ENCODE measurements around the gene DNAH6. TPM values are rescaled to one million over a fixed set of nuclear protein-coding genes. Genes with fewer than 3 reads are reported as not detected.

Gene DNAH6
- total RNA-seq, 1 experiment from 2014 or later = 0.39 TPM

DNA sequence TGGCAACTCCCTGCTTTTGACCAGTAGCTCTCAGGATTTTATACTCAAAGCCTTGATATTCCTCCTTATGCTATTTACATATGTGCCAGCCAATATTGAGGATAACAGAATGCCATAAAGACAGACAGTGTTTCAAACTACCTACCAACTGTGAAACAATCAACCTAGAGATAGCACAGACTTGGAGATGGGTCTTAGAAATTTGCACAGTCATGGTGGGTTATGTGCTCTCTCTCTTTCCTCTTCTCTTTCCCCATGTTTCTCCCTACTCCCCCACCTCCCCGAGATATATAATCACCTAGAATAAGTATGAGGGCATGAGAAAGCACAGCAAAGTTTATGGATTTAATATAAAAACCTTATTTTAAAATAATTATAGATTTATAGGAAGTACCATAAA, 33.0 kb upstream of the DNAH6 start:
- Mint-ChIP-seq H3K27me3 (ENCODE audit: low read depth) (peaks cover 2% of the 10 kb centered on the region; the same call in 1 of the 2 replicates), H3K4me3 (no peak overlapping the region), H3K9me3 (peaks cover 8% of the 10 kb centered on the region; the same call in 1 of the 2 replicates), H3K27ac (no peak overlapping the region), H3K36me3 (no peaks in the 10 kb centered on the region), H3K4me1 (no peaks in the 10 kb centered on the region)
- POLR2A ChIA-PET = no interaction called here
- no peak for DNase-seq (ENCODE audit: low spot score)
- TF ChIP-seq, protein P1, sequence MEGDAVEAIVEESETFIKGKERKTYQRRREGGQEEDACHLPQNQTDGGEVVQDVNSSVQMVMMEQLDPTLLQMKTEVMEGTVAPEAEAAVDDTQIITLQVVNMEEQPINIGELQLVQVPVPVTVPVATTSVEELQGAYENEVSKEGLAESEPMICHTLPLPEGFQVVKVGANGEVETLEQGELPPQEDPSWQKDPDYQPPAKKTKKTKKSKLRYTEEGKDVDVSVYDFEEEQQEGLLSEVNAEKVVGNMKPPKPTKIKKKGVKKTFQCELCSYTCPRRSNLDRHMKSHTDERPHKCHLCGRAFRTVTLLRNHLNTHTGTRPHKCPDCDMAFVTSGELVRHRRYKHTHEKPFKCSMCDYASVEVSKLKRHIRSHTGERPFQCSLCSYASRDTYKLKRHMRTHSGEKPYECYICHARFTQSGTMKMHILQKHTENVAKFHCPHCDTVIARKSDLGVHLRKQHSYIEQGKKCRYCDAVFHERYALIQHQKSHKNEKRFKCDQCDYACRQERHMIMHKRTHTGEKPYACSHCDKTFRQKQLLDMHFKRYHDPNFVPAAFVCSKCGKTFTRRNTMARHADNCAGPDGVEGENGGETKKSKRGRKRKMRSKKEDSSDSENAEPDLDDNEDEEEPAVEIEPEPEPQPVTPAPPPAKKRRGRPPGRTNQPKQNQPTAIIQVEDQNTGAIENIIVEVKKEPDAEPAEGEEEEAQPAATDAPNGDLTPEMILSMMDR (IDR thresholded peaks at IDR 0.05) = no peak
- no peak for TF ChIP-seq MXD4 (CRISPR knock-in tag; IDR thresholded peaks at IDR 0.05; ENCODE audit: borderline replicate concordance)
- ATAC-seq = no peak
- CTCF ChIA-PET = no interaction called here

GRCh38 chr2:84486441-84487115, 29.7 kb upstream of the DNAH6 start:
- H3K36me3 Mint-ChIP-seq = no peaks in the 10 kb centered on the region
- DNase-seq (ENCODE audit: low spot score) (no peak), ATAC-seq (no peak)
- no peak overlapping the region for H3K27ac Mint-ChIP-seq
- no peaks in the 10 kb centered on the region for H3K4me1 Mint-ChIP-seq
- ChIA-PET POLR2A (interaction anchor here (0.6 kb wide), 1 partner anchor 220 kb away, joined by 3 read pairs; no protein-coding TSS in a partner anchor), CTCF (no interaction called here)
- TF ChIP-seq NR1H2 (CRISPR knock-in tag; IDR thresholded peaks at IDR 0.05) (no peak), MYBL2 (CRISPR knock-in tag; IDR thresholded peaks at IDR 0.05) (no peak), ZNF396 (CRISPR knock-in tag; IDR thresholded peaks at IDR 0.05; ENCODE audit: borderline replicate concordance) (no peak), TP53 (CRISPR knock-in tag; IDR thresholded peaks at IDR 0.05) (no peak), FOXP1 (CRISPR knock-in tag; IDR thresholded peaks at IDR 0.05; ENCODE audit: borderline replicate concordance) (no peak), NR3C1 (CRISPR knock-in tag; conservative IDR thresholded peaks at IDR 0.05; ENCODE audit: low read depth) (no peak), AFF4 (CRISPR knock-in tag; IDR thresholded peaks at IDR 0.05; ENCODE audit: borderline replicate concordance) (no peak), CBFB (CRISPR knock-in tag; IDR thresholded peaks at IDR 0.05; ENCODE audit: low read depth) (no peak), ESRRA (CRISPR knock-in tag; IDR thresholded peaks at IDR 0.05; ENCODE audit: borderline replicate concordance) (no peak), SMAD3 (CRISPR knock-in tag; IDR thresholded peaks at IDR 0.05; ENCODE audit: borderline replicate concordance) (no peak), ZNF281 (CRISPR knock-in tag; IDR thresholded peaks at IDR 0.05) (no peak)
- TF ChIP-seq, protein P2, sequence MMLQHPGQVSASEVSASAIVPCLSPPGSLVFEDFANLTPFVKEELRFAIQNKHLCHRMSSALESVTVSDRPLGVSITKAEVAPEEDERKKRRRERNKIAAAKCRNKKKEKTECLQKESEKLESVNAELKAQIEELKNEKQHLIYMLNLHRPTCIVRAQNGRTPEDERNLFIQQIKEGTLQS (CRISPR knock-in tag; conservative IDR thresholded peaks at IDR 0.05) = no peak
- no peak overlapping the region for H3K4me3 Mint-ChIP-seq
- H3K9me3 Mint-ChIP-seq = peaks cover 4% of the 10 kb centered on the region; the same call in 1 of the 2 replicates
- no peaks in the 10 kb centered on the region for H3K27me3 Mint-ChIP-seq (ENCODE audit: low read depth)

Measured in WTC11 (cell line).